IMR-90 (cell line): ENCODE data around the gene POLRMT. TPM values are rescaled to one million over a fixed set of nuclear protein-coding genes. Genes with fewer than 3 reads are reported as not detected.

Experiments used
- ATAC-seq: fragments of 200-7000 bp; cut with Tn5 transposase; 2 replicates; pipeline ENCODE4 v1.9.1; 2020; ENCODE audit warnings: low read depth, mild to moderate bottlenecking, moderate library complexity
- BruUV-seq: library from RNA; stranded (reverse); fragments of 400-500 nt; replicated peaks from 2 replicates; lab custom pipeline; 2021; lab: Mats Ljungman, UMichigan
- CTCF ChIA-PET: fragments of 300-600 bp; formaldehyde crosslinking; extraction: SDS; loops from one replicate; lab custom pipeline; 2021; ENCODE audit warnings: antibody characterized with exemption; lab: Yijun Ruan, JAX
- POLR2A ChIA-PET: fragments of 300-600 bp; sonication (Branson Sonifier 250); formaldehyde crosslinking; loops from one replicate; lab custom pipeline; 2022; ENCODE audit warnings: antibody characterized with exemption; ENCODE audit not compliant: unreplicated experiment; lab: Charles Lee
- DNase-seq: peaks from one replicate; pipeline ENCODE4 v3.0.0; 2013
- H2AFZ ChIP-seq: replicated peaks from 2 replicates; pipeline ENCODE3; 2013; ENCODE audit warnings: low read length, mild to moderate bottlenecking; ENCODE audit not compliant: poor library complexity
- H2AK5ac ChIP-seq: 2 replicates; pipeline ENCODE4 v1.6.1; 2013; ENCODE audit warnings: low read depth, low read length, inconsistent platforms
- H2AK9ac ChIP-seq: replicated peaks from 2 replicates; pipeline ENCODE3; 2013; ENCODE audit warnings: mild to moderate bottlenecking, low read depth, low read length, moderate library complexity; ENCODE audit not compliant: poor library complexity
- H2BK120ac ChIP-seq: 2 replicates; pipeline ENCODE4 v1.6.1; 2013; ENCODE audit warnings: low read depth, low read length, inconsistent platforms
- H2BK15ac ChIP-seq: 3 replicates; pipeline ENCODE4 v1.6.1; 2013; ENCODE audit warnings: low read depth, low read length, inconsistent platforms
- H2BK20ac ChIP-seq: 2 replicates; pipeline ENCODE4 v1.6.1; 2013; ENCODE audit warnings: low read depth, mild to moderate bottlenecking, inconsistent platforms, low read length, moderate library complexity
- H2BK5ac ChIP-seq: 2 replicates; pipeline ENCODE4 v1.6.1; 2013; ENCODE audit warnings: mild to moderate bottlenecking, low read depth, low read length, inconsistent platforms; ENCODE audit not compliant: poor library complexity, severe bottlenecking
- H3K14ac ChIP-seq: replicated peaks from 2 replicates; pipeline ENCODE4 v1.6.1; 2013; ENCODE audit warnings: low read depth, low read length, inconsistent platforms
- H3K18ac ChIP-seq: 2 replicates; pipeline ENCODE4 v1.6.1; 2013; ENCODE audit warnings: low read depth, low read length, control low read depth
- H3K23ac ChIP-seq: 2 replicates; pipeline ENCODE4 v1.6.1; 2013; ENCODE audit warnings: low read depth, low read length, inconsistent platforms
- H3K27ac ChIP-seq: 2 replicates; pipeline ENCODE4 v1.5.1; 2013; ENCODE audit warnings: mild to moderate bottlenecking, control low read depth, low read length; ENCODE audit not compliant: insufficient read depth
- H3K27me3 ChIP-seq: 2 replicates; pipeline ENCODE4 v1.6.1; 2013; ENCODE audit warnings: low read length; ENCODE audit not compliant: control insufficient read depth, insufficient read depth
- H3K36me3 ChIP-seq: 2 replicates; pipeline ENCODE4 v1.6.1; 2013; ENCODE audit warnings: low read length, mixed read lengths; ENCODE audit not compliant: control insufficient read depth, insufficient read depth
- H3K4ac ChIP-seq: 2 replicates; pipeline ENCODE4 v1.6.1; 2013; ENCODE audit warnings: low read depth, low read length, inconsistent platforms
- H3K4me1 ChIP-seq: 2 replicates; pipeline ENCODE4 v1.6.1; 2013; ENCODE audit warnings: low read length, mixed read lengths; ENCODE audit not compliant: control insufficient read depth, insufficient read depth
- H3K4me2 ChIP-seq: 2 replicates; pipeline ENCODE4 v1.6.1; 2013; ENCODE audit warnings: low read depth, mild to moderate bottlenecking, control low read depth, low read length, moderate library complexity
- H3K4me3 ChIP-seq: 2 replicates; pipeline ENCODE4 v1.5.1; 2013; ENCODE audit warnings: low read depth, mild to moderate bottlenecking, control low read depth, low read length, moderate library complexity; ENCODE audit not compliant: insufficient read depth
- H3K56ac ChIP-seq: 2 replicates; pipeline ENCODE4 v1.6.1; 2013; ENCODE audit warnings: low read length, inconsistent platforms; ENCODE audit not compliant: insufficient read depth; ENCODE audit errors: extremely low read depth
- H3K79me1 ChIP-seq, 2 experiments: 2 replicates each; pipeline ENCODE4 v1.6.1; 2013; ENCODE audit warnings: low read length in 2 of 2, inconsistent platforms in 1 of 2, low read depth in 1 of 2
- H3K9ac ChIP-seq: 2 replicates; pipeline ENCODE4 v1.6.1; 2013; ENCODE audit warnings: low read depth, low read length, control low read depth
- H3K9me1 ChIP-seq: 2 replicates; pipeline ENCODE4 v1.6.1; 2013; ENCODE audit warnings: low read length, inconsistent platforms; ENCODE audit not compliant: insufficient read depth
- H3K9me3 ChIP-seq: 2 replicates; pipeline ENCODE4 v1.6.1; 2013; ENCODE audit warnings: low read length; ENCODE audit not compliant: control insufficient read depth, insufficient read depth
- H4K20me1 ChIP-seq: 2 replicates; pipeline ENCODE4 v1.6.1; 2013; ENCODE audit warnings: low read length, inconsistent platforms; ENCODE audit not compliant: insufficient read depth
- H4K5ac ChIP-seq: 2 replicates; pipeline ENCODE4 v1.6.1; 2013; ENCODE audit warnings: mild to moderate bottlenecking, low read depth, low read length, control low read depth
- H4K8ac ChIP-seq, 2 experiments: 2 replicates each; pipeline ENCODE4 v1.6.1; 2013; ENCODE audit warnings: low read depth in 2 of 2, low read length in 2 of 2, control low read depth in 1 of 2, inconsistent platforms in 1 of 2
- H4K91ac ChIP-seq: 2 replicates; pipeline ENCODE4 v1.6.1; 2013; ENCODE audit warnings: low read depth, low read length, inconsistent platforms; ENCODE audit not compliant: insufficient read depth
- FOS ChIP-seq: fragments of 150-350 bp; IDR thresholded peaks from 2 replicates; pipeline ENCODE4 v1.6.1; 2016; ENCODE audit warnings: low read depth, low read length
- MAFK ChIP-seq: IDR thresholded peaks from 2 replicates; pipeline ENCODE4 v1.6.1; 2012; ENCODE audit warnings: low read depth, low read length, improper control_type of control experiment
- POLR2A ChIP-seq: IDR thresholded peaks from 2 replicates; pipeline ENCODE4 v1.6.1; 2012; ENCODE audit warnings: mild to moderate bottlenecking, low read depth, low read length
- RAD21 ChIP-seq: IDR thresholded peaks from 2 replicates; pipeline ENCODE4 v1.6.1; 2012; ENCODE audit warnings: low read length, improper control_type of control experiment
- WGBS, 2 experiments: methylation state at CpG; one replicate each; pipeline versions ENCODE4 v1.1.5 to v1.1.7; 2013; ENCODE audit warnings: missing lambda C conversion rate in 2 of 2; ENCODE audit not compliant: insufficient read length in 1 of 2; ENCODE audit errors: extremely low coverage in 2 of 2; 5-methylcytosine and 5-hydroxymethylcytosine counted together
- dilution Hi-C: fragments of 300-500 bp; cut with HindIII; formaldehyde crosslinking; loops from one replicate; pipeline ENCODE4 v1.14.3; 2018; ENCODE audit warnings: low sequenced_read_pairs; ENCODE audit not compliant: unreplicated experiment
- in situ Hi-C: fragments of 300-500 bp; cut with MboI; formaldehyde crosslinking; loops from 3 replicates; pipeline ENCODE4 v1.14.3; 2019; ENCODE audit warnings: low sequenced_read_pairs, inconsistent platforms, mixed read lengths
- intact Hi-C: fragments of 100-400 bp; cut with micrococcal nuclease; formaldehyde crosslinking; loops from 2 replicates; pipeline ENCODE4 v1.10.0; 2022
- polyA plus RNA-seq, 3 experiments: library from polyadenylated mRNA; depleted of rRNA; stranded (reverse); fragments of >200 nt; gene quantifications; 2 replicates each; pipeline ENCODE4 v1.2.3, GENCODE V29; 2012; ENCODE audit warnings: low replicate concordance in 1 of 3
- total RNA-seq: library from RNA; depleted of rRNA; stranded (reverse); fragments of >200 nt; gene quantifications from 2 replicates; pipeline ENCODE4 v1.2.3, GENCODE V29; 2012
- TF ChIP-seq, protein P1 (sequence below): fragments of 150-350 bp; IDR thresholded peaks from 2 replicates; pipeline ENCODE4 v1.6.1; 2017; ENCODE audit warnings: mild to moderate bottlenecking, antibody characterized with exemption, low read length, low read depth

The POLRMT gene
- total and polyA plus RNA-seq, 2 of the 4 experiments (the other 2 are of a cell fraction) = 9.9 to 29.6 TPM

- Histone ChIP-seq H3K4ac (no peak overlapping the region), H2AK9ac (no peak overlapping the region), H3K9me1 (no peaks in the 10 kb centered on the region), H3K4me2 (no peak overlapping the region), H4K5ac (no peak overlapping the region), H3K9ac (no peak overlapping the region), H3K18ac (no peak overlapping the region), H2BK15ac (no peak overlapping the region), H2AK5ac (peak overlapping the region; percentile 16; the same call in 1 of the 2 replicates), H4K91ac (no peak overlapping the region), H2BK5ac (no peak overlapping the region), H2AFZ (no peak overlapping the region), H3K36me3 (peaks cover 36% of the 10 kb centered on the region), H3K56ac (no peak overlapping the region), H3K4me3 (no peak overlapping the region), H3K14ac (no peak overlapping the region), H3K9me3 (no peaks in the 10 kb centered on the region), H2BK120ac (no peak overlapping the region), H3K23ac (no peak overlapping the region), H2BK20ac (no peak overlapping the region), H3K79me1 (peaks cover 0 to 5% of the 10 kb centered on the region in 2 experiments; a peak in 1 of 4 replicates), H4K8ac (no peak overlapping the region), H3K4me1 (no peaks in the 10 kb centered on the region), H4K20me1 (peaks cover 3% of the 10 kb centered on the region), H3K27me3 (no peaks in the 10 kb centered on the region), H3K27ac (no peak overlapping the region)
- no TSS peak for BruUV-seq
- CTCF ChIA-PET = no interaction called here
- in situ Hi-C loops = no loop called here
- ATAC-seq = no peak
- whole genome bisulfite sequencing, 2 experiments = 93% methylated on average over 31 of the region's 44 CpGs; no CpG with 5 or more reads in 1 of the 2 experiments
- dilution Hi-C loops = no loop called here
- DNase-seq = no peak
- intact Hi-C loops = no loop called here
- POLR2A ChIA-PET = no interaction called here
- TF ChIP-seq, protein P1, sequence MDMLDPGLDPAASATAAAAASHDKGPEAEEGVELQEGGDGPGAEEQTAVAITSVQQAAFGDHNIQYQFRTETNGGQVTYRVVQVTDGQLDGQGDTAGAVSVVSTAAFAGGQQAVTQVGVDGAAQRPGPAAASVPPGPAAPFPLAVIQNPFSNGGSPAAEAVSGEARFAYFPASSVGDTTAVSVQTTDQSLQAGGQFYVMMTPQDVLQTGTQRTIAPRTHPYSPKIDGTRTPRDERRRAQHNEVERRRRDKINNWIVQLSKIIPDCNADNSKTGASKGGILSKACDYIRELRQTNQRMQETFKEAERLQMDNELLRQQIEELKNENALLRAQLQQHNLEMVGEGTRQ = no peak
- TF ChIP-seq RAD21 (no peak), FOS (no peak), MAFK (no peak), POLR2A (no peak)
These were observed 10.0 kb downstream of the POLRMT start for GRCh38 chr19:623175-623916.
